Femur (tissue), 1 donor: ENCODE measurements around the gene LDAH.

ENCODE experiments used
- DNase-seq: peaks from one replicate; pipeline ENCODE4 v3.0.0-alpha.2; 2017

LDAH gene

GRCh38 chr2:20771299-20771698 lies 51.6 kb downstream of the LDAH start:
- DNase-seq = no peak

- DNase-seq = no peak
These were observed 55.9 kb downstream of the LDAH start for GRCh38 chr2:20766798-20767644.

GRCh38 chr2:20766213-20766612 lies 56.7 kb downstream of the LDAH start:
- no peak for DNase-seq

GRCh38 chr2:20762945-20763683 lies 59.8 kb downstream of the LDAH start:
- no peak for DNase-seq

- DNase-seq = no peak
These were observed 63.4 kb downstream of the LDAH start for GRCh38 chr2:20759487-20759886.

- no peak for DNase-seq
These were observed 63.9 kb downstream of the LDAH start for GRCh38 chr2:20758997-20759396.

- no peak for DNase-seq
These were observed 65.4 kb downstream of the LDAH start for GRCh38 chr2:20757405-20758090.

- DNase-seq = no peak
These were observed 67.6 kb downstream of the LDAH start for GRCh38 chr2:20755132-20755800.

GRCh38 chr2:20752293-20752692 lies 70.6 kb downstream of the LDAH start:
- DNase-seq = no peak

- DNase-seq = no peak
These were observed 75.6 kb downstream of the LDAH start for GRCh38 chr2:20747317-20747716.

GRCh38 chr2:20745924-20746555 lies 76.9 kb downstream of the LDAH start:
- DNase-seq = no peak

GRCh38 chr2:20744366-20745335 lies 78.2 kb downstream of the LDAH start:
- DNase-seq = no peak

- no peak for DNase-seq
These were observed 84.1 kb downstream of the LDAH start for GRCh38 chr2:20738772-20739171.

- no peak for DNase-seq
These were observed 85.4 kb downstream of the LDAH start for GRCh38 chr2:20737505-20737904.

GRCh38 chr2:20728114-20728758 lies 94.7 kb downstream of the LDAH start:
- DNase-seq = no peak

GRCh38 chr2:20726913-20727312 lies 96.0 kb downstream of the LDAH start:
- DNase-seq = no peak

GRCh38 chr2:20725782-20726181 lies 97.1 kb downstream of the LDAH start:
- no peak for DNase-seq

GRCh38 chr2:20724500-20725053 lies 98.3 kb downstream of the LDAH start:
- DNase-seq = no peak

- no peak for DNase-seq
These were observed 99.4 kb downstream of the LDAH start for GRCh38 chr2:20723543-20723942.

GRCh38 chr2:20722592-20723240 lies 100.2 kb downstream of the LDAH start:
- no peak for DNase-seq
